Activated CD4-positive, alpha-beta memory T cell treated with anti-CD3 and anti-CD28 coated beads for 36 hours (primary cell): ENCODE results near the gene GC. TPM values are rescaled to one million over a fixed set of nuclear protein-coding genes. Genes with fewer than 3 reads are reported as not detected.
"Not testable (repeated sequence)": the region's sequence is repeated elsewhere in the genome, so short reads cannot be mapped to it uniquely, and the experiment has no call there.

Source experiments
- CTCF ChIA-PET: fragments of 350-600 bp; sonication (Branson Sonifier 250); formaldehyde crosslinking; loops from one replicate; lab custom pipeline; 2021; ENCODE audit warnings: antibody characterized with exemption, inconsistent platforms; lab: Charles Lee
- POLR2A ChIA-PET: fragments of 350-600 bp; sonication (Branson Sonifier 250); formaldehyde crosslinking; loops from one replicate; lab custom pipeline; 2021; ENCODE audit warnings: antibody characterized with exemption; lab: Charles Lee
- DNase-seq: peaks from one replicate; pipeline ENCODE4 v3.0.0-alpha.2; 2020
- H3K27ac Mint-ChIP-seq: one replicate; pipeline ENCODE4 v1.8.0; 2021; ENCODE audit warnings: mixed read lengths
- H3K27me3 Mint-ChIP-seq: one replicate; pipeline ENCODE4 v1.8.0; 2021; ENCODE audit warnings: mixed read lengths
- H3K36me3 Mint-ChIP-seq: one replicate; pipeline ENCODE4 v1.8.0; 2021; ENCODE audit warnings: mixed read lengths
- H3K4me1 Mint-ChIP-seq: one replicate; pipeline ENCODE4 v1.8.0; 2021; ENCODE audit warnings: low read depth, mixed read lengths
- H3K4me3 Mint-ChIP-seq: one replicate; pipeline ENCODE4 v1.8.0; 2021; ENCODE audit warnings: mild to moderate bottlenecking, mixed read lengths
- H3K9me3 Mint-ChIP-seq: one replicate; pipeline ENCODE4 v1.8.0; 2021; ENCODE audit warnings: mixed read lengths
- intact Hi-C: fragments of 100-400 bp; cut with micrococcal nuclease; formaldehyde crosslinking; loops from one replicate; pipeline ENCODE4 v1.15.1; 2023
- total RNA-seq, 2 experiments: library from RNA; stranded (reverse); gene quantifications; one replicate each; pipeline ENCODE4 v1.2.3, GENCODE V29; 2021

GC gene
- total RNA-seq, result not detected

GRCh38 chr4:71783972-71784371 lies at the start of gene GC:
Gene GC (minus strand): TSS chr4:71784079. CDS start chr4:71784018, 61 bp downstream.
- POLR2A ChIA-PET, result no interaction called here
- Mint-ChIP-seq H3K27ac (no peak within 1 kb of the TSS), H3K27me3 (peaks cover 4% of the 10 kb centered on the region), H3K4me1 (no peaks in the 10 kb centered on the region), H3K4me3 (no peak within 1 kb of the TSS), H3K36me3 (no peaks in the 10 kb centered on the region), H3K9me3 (no peaks in the 10 kb centered on the region)
- CTCF ChIA-PET, result no interaction called here
- no peak for DNase-seq
- intact Hi-C loops, result no loop called here

GRCh38 chr4:71833232-71833900 lies 49.5 kb upstream of the GC start:
- no peaks in the 10 kb centered on the region for H3K9me3 Mint-ChIP-seq
- ChIA-PET POLR2A (no interaction called here), CTCF (no interaction called here)
- no peak overlapping the region for H3K4me3 Mint-ChIP-seq
- no peak overlapping the region for H3K27ac Mint-ChIP-seq
- no peak for DNase-seq
- H3K4me1 Mint-ChIP-seq, result no peaks in the 10 kb centered on the region
- no peaks in the 10 kb centered on the region for H3K27me3 Mint-ChIP-seq
- H3K36me3 Mint-ChIP-seq, result no peaks in the 10 kb centered on the region
- intact Hi-C loops, result no loop called here

GRCh38 chr4:71832049-71832448 lies 48.2 kb upstream of the GC start:
- POLR2A ChIA-PET, result no interaction called here
- Mint-ChIP-seq H3K9me3 (no peaks in the 10 kb centered on the region), H3K4me3 (no peak overlapping the region), H3K27ac (no peak overlapping the region), H3K36me3 (no peaks in the 10 kb centered on the region), H3K27me3 (no peaks in the 10 kb centered on the region), H3K4me1 (no peaks in the 10 kb centered on the region)
- intact Hi-C loops, result no loop called here
- CTCF ChIA-PET, result no interaction called here
- DNase-seq, result no peak

- Mint-ChIP-seq H3K27me3 (no peaks in the 10 kb centered on the region), H3K4me3 (no peak overlapping the region), H3K4me1 (no peaks in the 10 kb centered on the region), H3K27ac (no peak overlapping the region), H3K36me3 (no peaks in the 10 kb centered on the region), H3K9me3 (peaks cover 2% of the 10 kb centered on the region)
- intact Hi-C loops, result no loop called here
- CTCF ChIA-PET, result interaction anchor here (0.8 kb wide), 1 partner anchor 60 kb away, joined by 3 read pairs; no protein-coding TSS in a partner anchor
- no peak for DNase-seq
- POLR2A ChIA-PET, result no interaction called here
Observed at GRCh38 chr4:71830497-71831190, 46.8 kb upstream of the GC start.

GRCh38 chr4:71828470-71828869 lies 44.6 kb upstream of the GC start:
- Mint-ChIP-seq H3K4me1 (no peaks in the 10 kb centered on the region), H3K27ac (no peak overlapping the region), H3K4me3 (no peak overlapping the region), H3K27me3 (no peaks in the 10 kb centered on the region), H3K36me3 (no peaks in the 10 kb centered on the region), H3K9me3 (peaks cover 2% of the 10 kb centered on the region)
- ChIA-PET POLR2A (no interaction called here), CTCF (no interaction called here)
- DNase-seq, result no peak
- intact Hi-C loops, result no loop called here

GRCh38 chr4:71827826-71828225 lies 43.9 kb upstream of the GC start:
- POLR2A ChIA-PET, result no interaction called here
- Mint-ChIP-seq H3K4me3 (no peak overlapping the region), H3K27me3 (no peaks in the 10 kb centered on the region), H3K4me1 (no peaks in the 10 kb centered on the region), H3K36me3 (no peaks in the 10 kb centered on the region), H3K27ac (no peak overlapping the region), H3K9me3 (peaks cover 2% of the 10 kb centered on the region)
- CTCF ChIA-PET, result no interaction called here
- no peak for DNase-seq
- intact Hi-C loops, result no loop called here

- Mint-ChIP-seq H3K9me3 (no peaks in the 10 kb centered on the region), H3K36me3 (no peaks in the 10 kb centered on the region), H3K4me1 (no peaks in the 10 kb centered on the region), H3K27me3 (peaks cover 4% of the 10 kb centered on the region), H3K27ac (no peak overlapping the region), H3K4me3 (no peak overlapping the region)
- no peak for DNase-seq
- ChIA-PET POLR2A (no interaction called here), CTCF (no interaction called here)
- intact Hi-C loops, result no loop called here
Observed at GRCh38 chr4:71816676-71817303, 32.9 kb upstream of the GC start.

- H3K9me3 Mint-ChIP-seq, result no peaks in the 10 kb centered on the region
- DNase-seq, result no peak
- H3K4me3 Mint-ChIP-seq, result no peak overlapping the region
- H3K4me1 Mint-ChIP-seq, result no peaks in the 10 kb centered on the region
- no peaks in the 10 kb centered on the region for H3K36me3 Mint-ChIP-seq
- intact Hi-C loops, result no loop called here
- H3K27ac Mint-ChIP-seq, result no peak overlapping the region
- CTCF ChIA-PET, result no interaction called here
- H3K27me3 Mint-ChIP-seq, result peaks cover 4% of the 10 kb centered on the region
- POLR2A ChIA-PET, result no interaction called here
Observed at GRCh38 chr4:71814433-71814832, 30.6 kb upstream of the GC start.

- DNase-seq, POLR2A ChIA-PET, H3K4me1 Mint-ChIP-seq, H3K27ac Mint-ChIP-seq, H3K27me3 Mint-ChIP-seq, H3K4me3 Mint-ChIP-seq, CTCF ChIA-PET, intact Hi-C loops, H3K9me3 Mint-ChIP-seq, H3K36me3 Mint-ChIP-seq: not testable (repeated sequence)
Observed at GRCh38 chr4:71809805-71810204, 25.9 kb upstream of the GC start.

- Mint-ChIP-seq H3K27me3 (no peaks in the 10 kb centered on the region), H3K4me1 (no peaks in the 10 kb centered on the region), H3K9me3 (no peaks in the 10 kb centered on the region), H3K27ac (no peak overlapping the region), H3K36me3 (no peaks in the 10 kb centered on the region), H3K4me3 (no peak overlapping the region)
- ChIA-PET CTCF (no interaction called here), POLR2A (no interaction called here)
- intact Hi-C loops, result no loop called here
- DNase-seq, result no peak
Observed at GRCh38 chr4:71807469-71807868, 23.6 kb upstream of the GC start.

- H3K9me3 Mint-ChIP-seq, intact Hi-C loops, DNase-seq, H3K27me3 Mint-ChIP-seq, H3K4me3 Mint-ChIP-seq, H3K4me1 Mint-ChIP-seq, CTCF ChIA-PET, H3K36me3 Mint-ChIP-seq, H3K27ac Mint-ChIP-seq, POLR2A ChIA-PET: not testable (repeated sequence)
Observed at GRCh38 chr4:71805230-71805629, 21.4 kb upstream of the GC start.

- H3K27me3 Mint-ChIP-seq, H3K9me3 Mint-ChIP-seq, DNase-seq, POLR2A ChIA-PET, H3K4me1 Mint-ChIP-seq, CTCF ChIA-PET, intact Hi-C loops, H3K36me3 Mint-ChIP-seq, H3K4me3 Mint-ChIP-seq, H3K27ac Mint-ChIP-seq: not testable (repeated sequence)
Observed at GRCh38 chr4:71804017-71804697, 20.3 kb upstream of the GC start.
